NCI-H510A treated with DMSO at 0.1 percent for 48 hours (cell line): ENCODE measurements around the gene CFAP20.

ENCODE experiments used
- DNase-seq: peaks from one replicate; lab custom pipeline; 2025; lab: John Stamatoyannopoulos, UW

The CFAP20 gene

DNA sequence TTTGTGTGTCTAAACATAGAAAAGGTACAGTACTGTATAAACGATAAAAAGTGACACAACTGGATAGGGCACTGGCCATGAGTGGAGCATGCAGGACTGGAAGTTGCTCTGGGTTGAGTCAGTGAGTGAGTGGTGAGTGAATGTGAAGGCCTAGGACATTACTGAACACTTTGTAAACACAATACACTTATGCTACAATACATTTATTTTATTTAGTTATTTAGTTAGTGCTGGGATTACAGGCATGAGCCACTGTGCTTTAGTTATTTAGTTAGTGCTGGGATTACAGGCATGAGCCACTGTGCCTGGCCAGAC lies 4.6 kb downstream of the CFAP20 start:
- DNase-seq: no peak

DNA sequence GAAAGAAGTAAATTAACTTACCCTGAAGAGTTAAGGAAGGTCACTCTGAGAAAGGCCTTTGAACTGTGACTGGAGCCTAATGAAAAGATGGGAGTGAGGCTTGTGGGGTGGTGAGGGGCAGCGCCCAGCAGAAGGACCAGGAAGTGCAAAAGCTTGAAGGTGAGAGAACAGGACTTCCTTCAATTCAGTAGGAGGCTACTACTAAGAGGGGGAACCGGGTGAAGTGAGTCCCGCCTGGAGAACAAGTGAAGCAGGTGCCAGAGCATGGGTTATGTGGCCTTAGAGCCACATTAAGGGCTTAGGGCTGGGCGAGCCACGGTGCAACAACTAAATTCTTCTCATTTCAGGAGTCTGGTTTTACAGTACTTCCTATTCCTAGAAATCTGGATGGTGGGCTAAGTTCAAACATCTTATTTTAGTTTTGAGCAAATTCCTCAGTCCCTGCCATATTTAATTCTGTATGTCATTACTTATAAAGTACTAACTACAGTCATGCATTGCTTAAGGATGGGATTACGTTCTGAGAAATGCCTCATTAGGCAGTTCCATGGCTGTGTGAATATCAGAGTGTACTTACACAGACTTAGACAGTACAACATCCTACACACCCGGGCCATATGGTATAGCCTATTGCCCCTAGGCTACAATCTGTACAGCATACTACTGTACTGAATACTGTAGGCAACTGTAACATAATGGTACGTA lies 5.1 kb downstream of the CFAP20 start:
- no peak for DNase-seq

DNA sequence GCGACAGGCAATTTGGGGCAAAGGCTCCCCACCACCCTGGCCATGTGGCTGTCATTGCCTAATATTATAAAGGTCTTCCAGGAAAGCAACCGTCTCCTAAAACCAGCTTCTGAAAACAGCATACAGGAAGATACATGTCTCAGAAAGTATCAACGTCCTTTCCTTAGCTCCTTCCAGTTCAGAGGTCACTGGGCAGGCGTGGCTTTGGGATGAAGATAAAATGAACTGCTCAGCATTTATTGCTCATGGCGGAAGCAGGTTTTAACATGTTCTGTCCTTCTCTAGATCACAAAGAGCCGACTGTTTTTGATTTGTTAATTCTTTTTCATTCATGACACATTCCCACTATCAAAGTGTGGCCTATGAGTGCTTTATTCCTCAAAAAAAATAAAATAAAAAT lies 8.0 kb downstream of the CFAP20 start:
- DNase-seq: no peak

DNA sequence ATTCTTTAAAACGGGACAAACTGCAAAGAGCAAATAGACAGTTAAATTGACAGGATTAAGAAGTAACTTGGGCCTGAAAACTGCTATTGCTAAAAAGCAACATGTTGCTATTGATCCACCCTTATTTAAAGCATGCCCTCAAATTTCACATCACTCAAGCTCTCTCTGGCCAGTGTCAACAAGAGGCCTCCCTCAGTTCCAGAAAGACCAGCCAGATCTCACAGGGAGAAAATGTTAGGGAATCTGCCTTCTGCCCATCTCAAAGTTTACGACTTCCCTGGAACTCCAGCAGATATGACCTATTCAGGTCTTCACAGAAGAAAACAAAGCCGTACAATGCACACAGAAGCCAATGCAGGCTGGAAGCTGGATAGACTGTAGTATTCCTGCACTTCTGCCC lies 8.9 kb downstream of the CFAP20 start:
- no peak for DNase-seq

DNA sequence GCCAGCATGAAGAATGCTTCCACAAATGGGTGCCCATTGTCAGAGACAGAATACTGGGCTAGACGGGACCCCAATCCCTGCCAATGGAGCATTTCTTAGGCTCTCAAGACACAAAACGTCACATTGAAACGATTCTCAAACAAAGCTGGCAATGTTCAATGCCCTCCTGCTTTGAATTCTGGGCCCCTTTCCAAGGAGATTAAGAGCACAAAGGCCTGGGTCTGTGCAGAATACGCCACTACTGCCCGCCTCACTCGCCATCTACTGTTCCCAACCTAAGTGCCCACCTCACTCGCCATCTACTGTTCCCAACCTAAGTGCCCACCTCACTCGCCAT lies 9.7 kb downstream of the CFAP20 start:
- DNase-seq: no peak

DNA sequence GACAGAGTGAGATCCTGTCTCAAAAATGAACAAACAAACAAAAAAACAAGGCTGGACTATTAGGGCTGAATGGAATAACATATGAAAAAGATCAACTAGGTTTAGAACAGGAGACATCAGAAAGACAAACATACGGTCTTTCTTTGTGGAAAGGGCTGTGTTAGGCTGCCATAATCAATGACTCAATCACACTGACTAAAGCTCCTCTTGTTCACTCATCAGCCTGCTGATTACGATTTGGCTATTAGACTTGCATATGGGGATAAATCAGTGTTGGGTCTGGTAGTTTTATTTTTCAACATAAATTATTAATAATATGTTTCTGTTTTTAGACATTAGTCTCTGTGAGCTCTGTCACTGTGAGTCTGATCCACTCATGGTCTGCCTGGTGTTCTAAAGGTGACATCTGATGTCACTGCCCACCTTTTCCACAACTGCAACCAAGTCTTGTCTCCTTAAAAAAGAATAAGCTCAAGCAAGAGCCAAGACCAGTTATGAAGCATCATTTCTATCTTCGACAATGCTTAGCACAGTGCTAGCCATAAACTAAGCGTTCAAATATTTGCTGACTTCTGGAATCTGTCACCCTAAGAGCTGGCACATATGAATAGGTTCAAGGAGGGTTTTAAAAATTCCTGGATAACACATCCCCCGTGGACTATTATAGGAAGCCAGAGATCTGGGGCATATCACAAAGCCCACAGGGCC lies 10.2 kb downstream of the CFAP20 start:
- no peak for DNase-seq

DNA sequence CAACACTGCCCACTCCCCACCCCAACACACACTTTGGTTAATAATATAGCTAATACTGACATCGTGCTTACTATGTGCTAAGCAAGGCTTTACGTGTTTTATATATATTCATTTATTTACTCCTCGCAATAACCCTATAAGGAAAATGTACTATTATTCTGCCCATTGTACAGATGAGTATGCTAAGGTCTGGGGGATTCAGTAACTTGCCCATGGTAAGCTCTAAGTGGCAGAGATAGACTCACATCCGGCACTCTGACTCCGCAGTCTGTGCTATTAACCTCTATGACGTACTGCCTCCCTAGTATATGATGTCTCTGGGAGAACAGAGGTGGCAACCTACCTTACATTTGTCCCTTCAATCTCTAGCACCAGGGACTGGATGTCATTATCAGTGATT lies 12.7 kb downstream of the CFAP20 start:
- DNase-seq: no peak

DNA sequence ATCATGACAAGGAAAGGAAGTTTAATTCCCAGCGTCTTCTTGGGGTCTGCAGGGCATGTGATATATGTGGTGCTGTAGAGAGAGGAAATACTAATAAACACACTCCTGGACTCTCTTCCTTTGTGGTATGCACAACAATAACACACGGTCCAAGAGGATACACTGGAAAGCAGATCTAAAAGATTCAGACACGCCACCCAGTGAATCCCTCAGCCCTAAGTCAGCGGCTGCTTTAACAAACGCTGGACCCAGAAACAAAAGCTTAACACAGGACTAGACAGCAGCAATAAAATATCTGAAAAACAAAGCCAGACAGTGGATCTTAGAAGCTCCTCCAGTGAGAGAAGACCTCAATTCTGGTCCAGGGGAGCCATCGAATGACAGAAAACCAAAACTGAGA lies 13.1 kb downstream of the CFAP20 start:
- DNase-seq: no peak

DNA sequence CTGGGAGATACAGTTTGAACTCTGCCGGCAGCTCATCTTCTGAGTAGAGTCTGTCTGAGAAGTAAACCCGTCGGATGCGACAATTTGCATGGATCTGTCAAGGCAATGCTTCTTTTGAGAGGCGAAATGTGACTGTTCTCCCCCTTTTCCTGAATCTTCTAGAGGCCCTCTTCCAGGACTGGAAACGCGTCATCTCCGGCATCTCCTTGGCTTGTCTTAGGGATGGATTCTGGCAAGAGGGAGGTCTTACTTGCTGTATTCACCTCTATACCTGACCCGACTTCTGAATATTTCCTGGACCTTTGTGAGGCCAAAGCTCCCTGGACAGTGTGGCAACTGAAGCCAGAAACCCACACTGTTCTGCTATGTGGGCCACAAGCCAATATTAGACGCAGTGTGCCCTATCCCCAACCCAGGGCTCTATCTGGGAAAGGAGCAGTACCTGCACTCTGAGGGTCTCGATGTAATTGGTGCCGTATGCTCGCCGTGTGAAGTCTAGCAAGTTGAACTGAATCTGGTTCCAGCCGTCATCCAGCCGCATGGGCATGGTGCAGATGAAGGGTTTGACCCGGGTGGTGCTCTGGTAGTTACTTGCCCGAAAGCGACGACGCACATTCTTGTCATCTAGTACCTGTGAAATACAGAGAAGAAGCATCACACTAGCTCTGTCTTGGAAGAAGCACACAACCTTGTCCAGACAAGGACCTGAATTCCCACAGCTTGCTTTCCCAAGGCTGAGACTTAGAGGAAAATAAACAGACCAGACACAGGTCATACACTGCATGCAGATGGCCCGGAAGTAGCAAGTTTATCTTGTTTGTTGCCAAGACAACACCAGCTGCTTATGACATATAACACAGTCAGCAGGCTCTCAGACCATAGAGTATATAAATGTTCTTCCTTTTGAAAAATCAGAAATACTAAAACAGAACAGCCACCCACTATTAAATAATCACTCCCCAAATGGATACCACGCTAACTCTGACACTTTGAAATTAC lies 14.1 kb downstream of the CFAP20 start:
- DNase-seq: no peak

DNA sequence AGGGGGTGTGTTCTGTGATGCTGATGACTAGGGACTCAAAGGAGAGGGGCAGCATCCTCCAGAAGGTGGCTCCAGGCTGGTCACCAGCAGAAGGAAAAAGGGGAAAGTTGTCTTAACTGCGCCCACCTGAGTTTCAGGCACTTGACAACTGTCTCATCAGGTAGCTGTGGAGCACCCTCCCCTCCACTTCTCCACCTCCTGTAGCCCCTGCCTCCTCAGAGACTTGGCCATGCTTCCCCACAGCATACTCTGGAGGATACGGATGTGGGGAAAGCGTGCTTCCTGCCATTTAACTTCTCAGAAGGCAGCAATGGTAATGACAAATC lies 17.9 kb downstream of the CFAP20 start:
- no peak for DNase-seq

DNA sequence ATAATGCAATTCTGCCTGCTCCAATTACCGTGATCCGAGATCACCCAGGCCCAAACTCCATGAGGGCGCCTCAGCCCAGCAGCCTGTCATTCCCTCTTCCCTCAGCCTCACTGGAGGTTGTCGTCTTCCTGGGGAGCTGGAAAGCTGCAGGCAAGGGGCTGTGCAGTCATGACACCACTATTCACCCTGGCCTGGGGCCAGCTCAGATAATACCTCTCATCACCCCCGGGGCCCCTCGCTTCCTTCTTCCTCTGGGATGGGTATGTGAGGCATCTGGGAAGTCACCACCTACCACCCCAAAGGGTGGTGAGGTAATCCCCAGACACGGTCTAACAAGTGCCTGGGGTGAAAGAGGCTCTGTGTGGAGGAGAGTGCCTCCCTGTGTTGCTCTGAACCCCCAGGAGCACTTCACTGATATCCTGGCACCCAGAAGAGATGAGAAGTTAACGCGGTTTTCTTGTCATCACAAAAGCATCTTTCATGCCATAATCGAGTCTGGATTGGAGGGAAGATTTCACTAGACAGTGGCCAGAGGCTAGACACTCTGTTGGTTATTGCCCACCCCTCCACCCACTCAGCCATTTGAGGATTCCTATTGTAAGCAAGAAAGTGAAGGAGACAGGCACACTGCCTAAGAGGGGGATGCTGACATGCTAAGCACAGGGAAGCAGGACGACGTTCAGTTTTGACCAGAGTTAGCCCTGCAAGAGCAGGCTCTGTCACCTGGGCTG lies 18.4 kb downstream of the CFAP20 start:
- DNase-seq: no peak

DNA sequence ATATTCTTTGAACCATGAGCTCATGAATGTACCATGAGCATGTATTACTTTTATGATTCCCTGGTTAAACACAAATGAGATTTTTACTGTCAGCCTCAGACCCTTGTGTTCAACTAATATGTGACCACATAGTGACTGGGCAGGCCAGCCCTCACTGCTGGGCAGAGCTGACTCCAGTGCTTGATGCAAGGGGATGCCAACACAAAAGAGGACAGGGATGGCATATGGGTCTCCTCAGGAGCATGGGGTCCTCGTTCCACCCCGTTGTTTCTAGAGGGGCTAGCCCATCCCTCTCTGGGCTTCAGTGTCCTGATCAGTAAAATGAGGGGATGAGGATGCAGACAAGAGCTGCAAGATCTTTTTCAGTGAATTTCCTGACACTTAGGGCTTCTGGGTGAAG lies 19.3 kb downstream of the CFAP20 start:
- no peak for DNase-seq

DNA sequence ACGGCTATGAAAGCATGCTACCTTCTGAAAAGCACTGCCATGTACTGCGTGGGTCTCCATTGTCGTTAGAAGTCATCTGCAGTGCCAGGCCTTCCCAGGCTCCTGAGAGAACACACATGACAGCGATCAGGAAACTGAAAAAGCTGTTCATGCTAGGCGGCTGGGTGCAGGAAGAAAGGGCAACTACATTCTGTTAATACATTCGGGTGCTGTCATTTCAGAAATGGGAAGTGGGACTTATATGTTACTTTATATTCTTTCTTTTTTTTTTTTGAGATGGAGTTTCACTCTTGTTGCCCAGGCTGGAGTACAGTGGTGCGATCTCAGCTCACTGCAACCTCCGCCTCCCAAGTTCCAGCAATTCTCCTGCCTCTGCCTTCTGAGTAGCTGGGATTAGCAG lies 19.9 kb downstream of the CFAP20 start:
- no peak for DNase-seq

DNA sequence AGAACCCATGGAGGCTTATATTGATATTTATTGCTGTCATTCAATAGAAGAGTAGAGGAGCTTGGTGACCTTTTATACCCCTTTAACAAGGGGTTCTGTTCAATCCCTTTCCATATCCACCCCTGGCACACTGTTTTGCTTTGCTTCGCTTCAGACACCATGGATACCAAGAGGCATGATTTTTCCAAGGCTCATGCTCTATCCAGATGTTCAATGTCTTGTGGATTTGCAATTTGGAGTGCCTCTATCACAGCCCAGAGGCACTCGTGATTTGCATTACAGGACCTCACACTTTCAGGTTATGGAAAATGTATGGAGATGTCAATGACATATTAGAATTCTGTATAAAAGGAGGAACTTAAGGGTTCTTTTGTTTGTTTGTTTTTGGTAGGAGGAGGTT lies 21.5 kb downstream of the CFAP20 start:
- no peak for DNase-seq

DNA sequence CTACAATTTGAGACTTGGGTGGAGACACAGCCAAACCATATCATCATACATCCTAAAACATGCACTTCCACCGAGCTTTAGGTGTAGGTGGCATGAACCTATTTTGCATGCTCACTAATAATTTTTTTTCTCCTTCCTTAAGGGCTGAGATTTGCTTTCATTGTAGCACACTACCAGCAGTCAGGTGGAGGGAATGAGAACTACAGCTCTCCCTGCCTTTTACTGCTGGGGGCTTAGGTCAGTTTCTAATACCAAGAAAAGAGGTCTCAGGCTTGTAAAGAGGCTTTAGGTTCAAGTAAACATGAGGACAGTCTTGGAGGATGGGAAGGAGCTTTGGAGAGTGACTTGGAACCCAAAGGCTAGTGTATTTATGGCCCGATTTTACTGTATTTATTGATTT lies 22.0 kb downstream of the CFAP20 start:
- DNase-seq: no peak

DNA sequence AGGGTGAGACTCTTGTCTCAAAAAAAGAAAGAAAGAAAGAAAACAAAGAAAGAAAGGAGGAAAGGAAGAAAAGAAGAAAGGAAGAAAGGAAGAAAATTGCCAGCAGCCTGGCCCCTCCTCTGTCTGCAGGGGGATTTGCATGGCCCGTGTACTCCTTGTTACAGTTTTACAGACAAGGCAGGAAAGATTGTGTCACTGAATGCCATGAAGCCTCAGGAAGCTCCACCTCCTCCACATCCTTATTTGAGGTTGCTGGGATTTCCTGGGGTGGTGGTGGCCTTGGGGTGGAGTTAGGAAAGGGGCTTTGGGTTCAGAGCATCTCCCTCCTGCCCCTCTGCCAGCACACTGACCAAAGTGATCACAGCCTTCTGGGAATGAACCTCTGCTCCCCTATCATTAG lies 23.6 kb downstream of the CFAP20 start:
- DNase-seq: no peak

DNA sequence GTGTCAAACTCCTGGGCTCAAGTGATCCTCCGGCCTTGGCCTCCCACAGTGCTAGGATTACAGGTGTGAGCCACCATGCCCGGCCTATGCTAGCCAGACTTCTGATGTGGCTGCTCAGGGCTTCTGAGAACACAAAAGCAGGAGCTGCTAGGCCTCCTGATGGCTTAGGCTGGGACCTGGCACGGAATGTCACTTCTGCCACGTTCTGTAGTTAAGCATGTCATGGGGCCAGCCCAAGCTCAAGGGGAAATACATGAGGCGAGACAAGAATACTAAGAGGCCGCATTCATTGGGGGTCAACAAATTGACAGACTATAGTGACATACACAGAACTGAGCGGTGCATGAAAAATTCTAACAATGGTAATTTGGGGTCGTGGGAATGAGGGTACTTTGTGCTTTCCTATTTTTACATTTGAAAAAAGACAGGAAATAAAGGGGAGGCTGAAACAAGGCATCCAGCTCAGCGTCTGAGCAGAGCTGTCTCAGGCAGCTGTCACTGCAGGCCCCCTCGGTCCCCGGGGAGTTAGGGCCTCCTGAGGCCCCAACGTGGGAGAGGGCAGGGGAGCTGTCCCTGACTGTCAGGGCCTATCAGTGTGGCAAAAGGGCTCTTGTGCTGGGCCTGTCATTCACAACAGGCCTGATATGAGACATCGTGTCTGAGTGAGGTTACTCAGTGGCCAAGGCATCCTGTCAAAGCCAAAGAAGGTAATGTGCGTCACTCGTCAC lies 26.4 kb downstream of the CFAP20 start:
- DNase-seq: no peak

DNA sequence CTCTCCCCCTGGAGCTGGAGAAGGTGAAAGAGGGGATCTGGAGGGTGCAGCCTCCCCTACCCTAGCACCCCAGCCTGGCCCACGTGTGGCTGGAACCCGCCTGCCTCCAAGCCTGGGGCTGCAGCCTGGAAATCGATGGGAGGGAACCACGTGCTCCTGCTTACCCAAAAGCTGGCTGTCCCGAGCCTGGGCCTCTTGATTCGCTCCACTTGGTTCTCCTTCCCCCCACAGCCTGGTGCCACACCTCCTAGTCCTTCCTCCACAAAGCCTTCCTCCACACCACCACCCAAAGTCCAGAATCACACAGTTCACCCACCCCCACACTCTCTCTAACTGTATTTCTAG lies 29.3 kb downstream of the CFAP20 start:
- no peak for DNase-seq

DNA sequence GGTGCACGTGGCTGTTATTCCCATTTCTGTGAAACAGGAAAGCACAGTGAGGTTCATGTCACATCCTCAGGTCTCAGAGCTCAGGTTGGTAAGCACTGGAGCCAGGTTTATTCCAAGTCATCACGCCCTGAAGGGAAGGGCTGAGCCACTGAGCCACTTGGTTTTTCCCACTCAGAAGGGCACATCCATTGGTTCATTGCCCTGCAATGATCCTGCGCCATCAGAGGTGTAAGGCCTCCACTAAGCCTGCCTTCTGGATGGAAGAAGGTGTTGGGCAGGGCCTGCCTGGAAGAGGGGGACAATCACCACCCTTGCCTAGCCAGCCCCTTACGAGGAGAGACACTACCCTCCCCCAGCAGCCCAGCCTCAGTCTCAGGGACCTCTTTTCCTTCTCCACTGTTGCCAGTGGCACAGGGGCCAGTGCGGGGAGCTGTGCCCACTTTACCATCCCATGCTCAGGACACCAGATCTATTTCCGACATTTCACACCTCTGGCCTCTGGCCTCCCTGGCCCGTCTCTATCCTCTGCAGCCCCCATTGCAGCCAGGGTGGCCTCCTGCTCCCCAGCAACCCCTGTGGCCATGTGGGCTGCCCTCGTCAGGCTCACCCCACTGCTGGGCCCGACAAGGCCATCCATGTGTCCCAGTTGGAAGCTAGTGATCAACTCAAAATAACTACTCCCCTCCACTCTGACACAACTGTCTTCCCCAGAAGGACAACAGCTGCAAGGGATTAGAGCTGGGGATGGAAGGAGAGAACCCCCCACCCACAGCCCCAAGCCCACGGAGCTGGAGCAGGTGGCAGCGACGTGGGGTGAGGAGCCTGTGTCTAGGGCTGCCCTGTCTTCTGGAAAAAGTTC lies 29.9 kb downstream of the CFAP20 start:
- no peak for DNase-seq

DNA sequence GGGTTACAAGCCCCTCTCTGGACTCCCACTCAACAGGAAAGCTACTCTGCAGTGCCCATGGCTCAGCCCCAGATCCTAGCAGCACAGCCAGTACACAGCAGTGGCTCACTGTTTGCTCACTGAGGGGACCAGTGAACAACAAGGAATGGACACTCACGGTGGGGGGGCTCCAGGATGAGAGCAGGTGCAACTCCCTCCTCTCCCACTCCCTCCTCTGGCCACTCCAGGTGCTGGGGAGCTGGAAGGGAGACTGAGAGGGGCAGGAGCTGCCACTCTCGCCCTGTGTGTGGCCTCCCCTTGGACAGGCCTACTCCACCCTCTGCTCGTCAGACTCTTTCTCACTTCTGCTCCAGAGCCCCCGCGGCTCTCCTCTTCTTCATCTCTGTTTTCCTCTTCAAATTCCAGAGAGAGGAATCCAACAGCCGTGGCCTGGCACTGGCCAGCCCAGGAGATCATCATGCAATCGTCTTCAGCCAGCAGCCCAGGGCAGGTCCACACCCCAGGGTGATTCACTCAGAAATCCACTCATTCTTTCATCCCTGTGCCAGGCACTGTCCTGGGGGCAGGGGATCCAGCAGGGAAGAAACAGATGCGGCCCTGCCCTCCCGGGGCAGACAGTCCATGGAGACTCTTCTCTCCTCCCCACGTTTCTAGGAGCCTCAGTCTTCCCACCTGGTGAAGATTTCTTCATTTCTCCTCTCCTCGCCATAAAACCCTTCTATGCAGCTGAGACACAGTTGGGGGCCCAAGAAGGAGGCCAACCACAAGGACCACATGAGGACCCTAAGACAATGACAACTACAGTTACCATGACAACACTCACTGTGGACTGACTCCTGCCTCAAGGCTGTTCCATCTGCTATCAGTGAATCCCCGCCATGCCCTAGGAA lies 30.7 kb downstream of the CFAP20 start:
- DNase-seq: no peak
